A673 (cell line): Measurements from ENCODE around the gene TBC1D19. TPM values are rescaled to one million over a fixed set of nuclear protein-coding genes. Genes with fewer than 3 reads are reported as not detected.

Experiments
- BruUV-seq: library from RNA; stranded (reverse); fragments of 400-500 nt; replicated peaks from 2 replicates; lab custom pipeline; 2021; lab: Mats Ljungman, UMichigan
- CTCF ChIA-PET: fragments of 300-600 bp; sonication (Branson Sonifier 250); formaldehyde crosslinking; loops from one replicate; lab custom pipeline; 2022; ENCODE audit warnings: antibody characterized with exemption; lab: Charles Lee
- POLR2A ChIA-PET: fragments of 300-600 bp; sonication (Branson Sonifier 250); formaldehyde crosslinking; loops from one replicate; lab custom pipeline; 2022; ENCODE audit warnings: antibody characterized with exemption; ENCODE audit not compliant: low non-redundant PET; lab: Charles Lee
- DNase-seq: peaks from one replicate; pipeline ENCODE4 v3.0.0-alpha.2; 2015; ENCODE audit warnings: low spot score
- H3K27ac ChIP-seq: fragments of 200-600 bp; sonication (generic); 2 replicates; pipeline ENCODE4 v1.5.1; 2016; ENCODE audit warnings: mixed run types, low read depth, mild to moderate bottlenecking, mixed read lengths, antibody characterized with exemption, low read length; ENCODE audit not compliant: poor library complexity, severe bottlenecking
- H3K27me3 ChIP-seq: fragments of 200-600 bp; sonication (generic); replicated peaks from 2 replicates; pipeline ENCODE4 v1.6.1; 2017; ENCODE audit warnings: mixed run types, low read depth, mild to moderate bottlenecking, mixed read lengths, antibody characterized with exemption, low read length; ENCODE audit not compliant: insufficient read depth, poor library complexity
- H3K36me3 ChIP-seq: fragments of 200-600 bp; sonication (generic); 2 replicates; pipeline ENCODE4 v1.6.1; 2016; ENCODE audit warnings: mixed run types, mild to moderate bottlenecking, mixed read lengths, antibody characterized with exemption, low read length; ENCODE audit not compliant: insufficient read depth, poor library complexity, severe bottlenecking
- H3K4me1 ChIP-seq: fragments of 200-600 bp; sonication (generic); 2 replicates; pipeline ENCODE4 v1.6.1; 2017; ENCODE audit warnings: mixed run types, mild to moderate bottlenecking, mixed read lengths, antibody characterized with exemption, low read length; ENCODE audit not compliant: insufficient read depth, poor library complexity, severe bottlenecking
- H3K4me3 ChIP-seq: fragments of 200-600 bp; sonication (generic); 2 replicates; pipeline ENCODE4 v1.5.1; 2016; ENCODE audit warnings: low read depth, mixed run types, mild to moderate bottlenecking, mixed read lengths, low read length; ENCODE audit not compliant: poor library complexity, severe bottlenecking
- H3K9me3 ChIP-seq: fragments of 200-600 bp; sonication (generic); 2 replicates; pipeline ENCODE4 v1.6.1; 2016; ENCODE audit warnings: mixed run types, low read depth, mild to moderate bottlenecking, mixed read lengths, antibody characterized with exemption, low read length; ENCODE audit not compliant: poor library complexity, severe bottlenecking
- CTCF ChIP-seq: fragments of 300-800, 200-600 bp; sonication (generic); conservative IDR thresholded peaks from 2 replicates; pipeline ENCODE4 v1.5.1; 2017; ENCODE audit warnings: low read depth, mild to moderate bottlenecking, antibody characterized with exemption, low read length, moderate library complexity, mixed read lengths
- EZH2 ChIP-seq: fragments of 200-600 bp; sonication (generic); IDR thresholded peaks from 2 replicates; pipeline ENCODE4 v1.6.1; 2017; ENCODE audit warnings: borderline replicate concordance, low read depth, mild to moderate bottlenecking, mixed read lengths, antibody characterized with exemption, low read length; ENCODE audit not compliant: poor library complexity, severe bottlenecking
- intact Hi-C: fragments of 100-400 bp; cut with micrococcal nuclease; formaldehyde crosslinking; loops from one replicate; pipeline ENCODE4 v1.10.0; 2022; ENCODE audit not compliant: unreplicated experiment
- total RNA-seq: library from RNA; stranded (reverse); gene quantifications from 2 replicates; pipeline ENCODE4 v1.2.3, GENCODE V29; 2021

The TBC1D19 gene
- total RNA-seq, 1 experiment from 2014 or later = 9.9 TPM

GRCh38 chr4:26557164-26557563, 26.7 kb upstream of the TBC1D19 start:
- CTCF ChIA-PET = no interaction called here

DNA sequence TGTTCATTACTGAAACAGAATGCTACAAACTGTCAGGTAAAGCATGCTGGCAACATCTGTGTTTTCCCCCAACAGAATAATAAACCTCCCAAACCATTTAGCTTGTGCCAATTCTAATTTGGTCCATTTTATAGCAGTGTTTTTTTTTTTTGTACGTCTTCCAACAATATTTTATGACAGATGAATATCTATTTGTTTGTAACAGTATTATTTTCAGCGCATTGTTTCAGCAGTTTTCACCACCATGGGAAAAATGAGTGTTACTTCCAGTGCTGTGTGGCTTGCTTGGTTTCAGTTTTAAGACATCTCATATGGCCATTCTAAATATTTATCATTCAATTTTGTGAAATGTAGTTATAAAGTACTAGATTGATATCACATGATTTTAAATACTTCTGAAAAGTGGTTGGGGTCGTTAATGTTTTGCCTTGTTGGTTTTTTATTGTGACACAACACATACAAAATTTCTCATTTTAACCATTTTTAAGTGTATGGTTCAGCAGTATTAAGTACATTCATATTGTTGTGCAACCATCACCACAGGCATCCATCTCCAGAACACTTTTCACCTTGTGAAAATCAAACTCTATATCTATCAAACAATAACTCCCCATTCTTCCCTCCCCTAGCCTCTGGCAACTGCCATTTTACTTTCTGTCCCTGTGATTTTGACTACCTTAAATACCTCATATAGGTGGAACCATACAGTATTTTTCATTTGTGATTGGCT, 25.6 kb upstream of the TBC1D19 start:
- Histone ChIP-seq H3K4me1 (no peaks in the 10 kb centered on the region), H3K27ac (no peak overlapping the region), H3K9me3 (peaks cover 12% of the 10 kb centered on the region), H3K4me3 (no peak overlapping the region), H3K27me3 (no peaks in the 10 kb centered on the region), H3K36me3 (no peaks in the 10 kb centered on the region)
- BruUV-seq = no TSS peak
- intact Hi-C loops = no loop called here
- POLR2A ChIA-PET = no interaction called here
- no peak for DNase-seq
- CTCF ChIA-PET = no interaction called here
- TF ChIP-seq EZH2 = no peak
- no peak for TF ChIP-seq CTCF

More at GRCh38 chr4:26557164-26557563, 26.7 kb upstream of the TBC1D19 start:
- intact Hi-C loops = no loop called here
- BruUV-seq = no TSS peak
- H3K27ac ChIP-seq = no peak overlapping the region
- no peaks in the 10 kb centered on the region for H3K4me1 ChIP-seq
- no peaks in the 10 kb centered on the region for H3K27me3 ChIP-seq
- POLR2A ChIA-PET = no interaction called here
- no peak overlapping the region for H3K4me3 ChIP-seq
- H3K36me3 ChIP-seq = no peaks in the 10 kb centered on the region
- peaks cover 12% of the 10 kb centered on the region for H3K9me3 ChIP-seq
- no peak for TF ChIP-seq CTCF
- no peak for TF ChIP-seq EZH2
- DNase-seq = peak; percentile 18

DNA sequence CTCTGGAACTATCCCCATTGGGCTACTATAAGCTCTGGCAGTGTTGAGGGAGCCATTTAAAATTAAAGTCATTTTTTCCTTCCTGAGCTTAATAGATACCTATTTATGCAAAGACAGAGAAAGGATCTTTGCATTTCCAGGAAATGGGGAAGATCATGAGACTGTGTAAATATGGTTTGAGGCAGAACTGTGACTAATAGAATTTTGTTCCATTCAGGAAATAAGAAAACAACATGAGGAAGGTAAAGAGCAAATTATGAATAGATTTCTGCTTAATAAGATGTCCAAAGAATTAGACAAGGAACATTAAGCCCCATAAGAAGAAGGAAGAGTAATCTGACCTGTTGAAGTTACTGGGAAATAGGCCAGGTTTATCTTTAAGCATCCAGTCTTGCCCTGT, 17.8 kb upstream of the TBC1D19 start:
- Histone ChIP-seq H3K4me1 (peaks cover 40% of the 10 kb centered on the region), H3K4me3 (no peak overlapping the region), H3K36me3 (no peaks in the 10 kb centered on the region), H3K9me3 (no peaks in the 10 kb centered on the region), H3K27me3 (no peaks in the 10 kb centered on the region), H3K27ac (peak overlapping the region; percentile 68)
- POLR2A ChIA-PET = interaction anchor here (0.5 to 0.6 kb wide), 3 partner anchors 44 to 1070 kb away, joined by 3 to 16 read pairs (median 5); no protein-coding TSS in a partner anchor
- peak; percentile 93 for DNase-seq
- CTCF ChIA-PET = no interaction called here
- no TSS peak for BruUV-seq
- intact Hi-C loops = loop anchor here (10.0 kb wide), 2 partner anchors 289 to 439 kb away; no protein-coding TSS in a partner anchor
- TF ChIP-seq CTCF (no peak), EZH2 (no peak)
